Stimulated activated CD4-positive, alpha-beta T cell treated with anti-CD3 and anti-CD28 coated beads, Interleukin-2, amount 100 ng/mL, for 24 hours (primary cell): Measurements from ENCODE around the gene KHNYN.

Experiments used
- DNase-seq, 2 donors: peaks; one replicate each; pipeline ENCODE4 v3.0.0-alpha.2; 2020

The KHNYN gene

DNA sequence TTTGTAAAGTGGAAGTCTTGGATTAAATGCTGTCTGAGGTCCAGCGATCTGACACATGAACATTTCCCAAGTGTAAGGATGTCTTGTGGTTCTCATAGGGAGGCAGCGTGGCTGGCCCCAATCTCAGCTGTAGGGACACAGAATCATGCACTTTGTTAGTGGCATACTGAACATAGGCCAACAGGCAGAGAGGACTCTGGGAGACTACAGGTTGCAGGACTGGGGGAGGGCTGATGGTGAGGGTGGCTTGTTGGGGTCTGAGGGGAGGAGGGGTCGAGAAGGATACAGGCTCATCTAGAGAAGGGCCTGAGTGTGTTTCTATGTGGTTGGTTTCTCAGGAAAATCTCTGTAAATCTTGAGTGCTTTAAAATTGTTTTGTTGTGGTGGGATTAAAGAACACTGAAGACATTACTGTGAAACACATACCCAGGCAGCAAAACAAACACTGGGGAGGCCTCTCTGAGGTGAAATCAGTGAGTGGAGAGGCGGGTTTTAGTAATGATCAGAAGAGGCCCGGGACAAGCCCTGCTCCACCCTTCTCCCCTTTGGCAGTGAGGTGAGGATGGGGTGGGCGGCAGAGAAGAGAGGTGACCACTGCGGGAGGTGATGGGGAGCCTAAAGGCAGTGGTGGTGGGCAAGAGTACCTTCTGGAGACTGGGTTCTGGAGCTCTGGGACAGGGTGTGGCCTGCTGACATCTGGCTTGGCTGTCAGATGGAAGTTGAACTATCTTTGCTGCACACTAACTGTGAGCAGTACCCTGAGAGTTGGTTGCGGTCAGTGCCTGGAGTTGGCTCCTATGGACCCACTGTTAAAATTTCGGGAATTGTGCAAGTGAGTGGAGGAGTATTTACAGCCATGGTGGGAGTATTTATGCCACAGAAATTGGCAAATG is 27.7 kb upstream of the KHNYN start:
- no peak for DNase-seq

DNA sequence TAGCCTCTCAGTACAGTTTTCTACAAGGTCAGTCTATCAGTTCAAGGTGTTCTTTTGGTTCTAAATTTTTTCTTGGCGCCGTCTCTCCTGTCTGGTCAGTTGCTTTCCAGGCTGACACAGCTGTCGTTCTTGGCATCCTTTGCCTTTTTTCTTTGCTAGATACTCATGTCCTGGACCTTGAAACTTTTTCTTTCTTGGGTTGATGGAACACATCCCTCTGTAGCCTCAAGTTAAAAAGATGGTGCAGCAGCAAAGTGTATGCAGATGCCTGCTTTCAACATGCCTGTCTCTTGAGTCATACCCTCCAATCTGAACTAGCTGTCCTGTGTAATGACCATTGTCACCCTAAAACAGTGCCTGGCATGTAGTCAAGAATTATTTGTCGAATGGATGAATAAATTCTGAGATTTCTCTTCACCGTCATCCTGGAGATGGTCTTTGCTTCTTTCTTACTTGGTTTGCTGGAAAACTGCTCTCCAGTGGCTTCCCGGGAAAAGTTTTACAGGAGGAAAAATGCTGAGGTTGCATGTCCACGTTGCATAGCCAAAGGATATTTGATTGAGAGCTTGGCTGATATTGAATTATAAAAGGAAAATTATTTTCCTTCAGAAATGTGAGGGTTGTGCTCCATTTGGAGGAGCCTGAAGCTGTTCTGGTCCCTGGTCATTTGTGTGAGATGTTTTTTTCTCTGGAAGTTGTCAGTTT is 26.3 kb upstream of the KHNYN start:
- DNase-seq: no peak

DNA sequence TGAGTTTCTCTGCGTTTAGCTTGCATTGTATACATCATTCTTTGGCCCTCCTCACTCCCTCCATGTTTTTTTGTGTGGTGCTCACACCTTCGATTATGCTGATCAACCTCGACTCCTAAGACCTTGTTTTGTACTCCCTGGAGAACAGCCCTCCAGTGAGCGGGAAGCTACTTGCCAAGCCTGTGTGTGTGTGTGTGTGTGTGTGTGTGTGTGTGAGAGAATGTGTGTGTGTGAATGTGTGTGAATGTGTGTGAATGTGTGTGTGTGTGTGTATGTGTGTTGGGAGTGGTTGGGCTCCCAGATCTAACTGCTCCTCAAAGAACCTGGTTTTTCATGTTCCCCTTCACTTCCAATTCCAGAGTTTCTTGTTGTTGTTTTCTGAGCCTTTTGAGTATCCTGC is 24.9 kb upstream of the KHNYN start:
- DNase-seq: no peak

DNA sequence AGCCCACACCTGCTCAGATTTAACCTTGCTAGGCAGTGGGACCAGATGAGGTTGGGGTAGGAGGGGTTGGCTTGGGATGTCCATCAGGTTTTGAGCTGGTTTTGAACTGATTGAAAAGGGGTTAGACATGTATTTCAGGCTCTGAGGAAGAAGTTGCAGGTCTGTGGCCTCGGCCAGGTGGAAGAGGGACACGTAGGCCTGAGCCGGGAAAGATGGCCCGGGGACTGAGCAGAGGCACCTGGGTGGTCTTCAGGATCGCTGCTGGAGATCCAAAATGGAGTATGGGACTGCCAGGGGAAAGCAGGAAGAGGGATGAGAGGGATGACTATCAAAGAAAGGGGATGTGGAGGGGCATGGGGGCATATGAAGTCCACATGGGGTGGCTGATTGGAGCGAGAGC is 23.3 kb upstream of the KHNYN start:
- no peak for DNase-seq

DNA sequence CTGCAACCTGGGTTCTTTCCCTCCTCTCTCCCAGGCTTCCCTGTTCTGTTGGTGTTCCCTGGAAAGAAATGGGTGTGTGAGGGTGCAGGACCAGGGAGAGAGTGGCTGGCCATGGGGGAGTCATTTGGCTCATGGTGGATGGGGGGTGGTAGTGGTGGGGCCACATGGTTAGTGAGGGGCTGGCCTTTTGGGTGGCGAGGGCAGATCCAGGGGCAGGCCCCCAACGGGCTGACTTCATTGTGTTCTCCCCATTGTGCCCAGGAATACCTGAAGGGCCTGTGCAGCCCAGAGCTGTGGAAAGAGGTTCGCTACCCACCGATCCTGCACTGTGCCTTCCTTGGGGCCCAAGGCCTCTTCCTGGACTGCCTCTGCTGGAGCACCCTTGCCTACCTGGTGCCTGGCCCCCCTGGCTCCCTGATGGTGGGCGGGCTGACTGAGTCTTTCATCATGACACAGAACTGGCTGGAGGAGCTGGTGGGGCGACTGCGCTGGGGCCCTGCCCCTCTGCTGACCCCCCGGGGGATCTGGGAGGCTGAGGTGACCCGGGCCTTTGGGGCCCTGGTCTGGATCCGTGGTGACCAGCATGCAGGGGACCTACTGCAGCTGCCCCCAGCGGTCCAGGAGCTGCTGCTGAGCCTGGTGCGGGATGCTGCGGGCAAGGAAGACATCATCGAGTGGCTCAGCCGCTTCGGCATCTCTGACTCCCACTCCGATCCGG is 22.0 kb upstream of the KHNYN start:
- no peak for DNase-seq

DNA sequence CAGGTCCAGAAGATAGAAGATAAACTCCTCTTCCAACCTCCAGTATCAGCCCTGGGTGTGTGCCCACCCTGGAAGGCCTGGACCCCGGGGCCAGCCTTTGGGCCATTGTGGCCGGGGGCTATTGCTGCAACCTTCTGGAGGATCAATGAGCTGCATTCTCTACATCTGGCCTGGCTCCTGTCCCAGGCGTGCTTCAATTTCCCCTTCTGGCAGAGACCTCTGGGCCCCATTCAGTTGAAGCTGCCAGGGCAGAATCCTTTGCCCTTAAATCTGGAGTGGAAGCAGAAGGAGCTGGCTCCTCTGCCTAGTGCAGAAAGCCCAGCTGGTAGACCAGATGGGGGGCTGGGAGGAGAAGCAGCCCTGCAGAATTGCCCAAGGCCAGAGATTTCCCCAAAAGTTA is 21.0 kb upstream of the KHNYN start:
- no peak for DNase-seq

DNA sequence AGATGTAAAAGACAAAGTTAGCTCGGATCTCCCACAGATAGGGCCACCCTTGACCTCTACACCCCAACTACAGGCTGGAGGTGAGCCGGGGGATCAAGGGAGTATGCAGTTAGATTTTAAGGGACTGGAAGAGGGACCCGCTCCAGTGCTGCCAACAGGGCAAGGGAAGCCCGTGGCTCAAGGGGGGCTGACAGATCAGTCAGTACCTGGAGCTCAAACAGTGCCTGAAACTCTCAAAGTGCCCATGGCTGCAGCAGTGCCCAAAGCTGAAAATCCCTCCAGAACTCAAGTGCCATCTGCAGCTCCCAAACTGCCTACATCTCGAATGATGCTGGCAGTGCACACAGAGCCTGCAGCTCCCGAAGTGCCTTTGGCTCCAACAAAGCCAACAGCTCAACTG is 20.6 kb upstream of the KHNYN start:
- no peak for DNase-seq

DNA sequence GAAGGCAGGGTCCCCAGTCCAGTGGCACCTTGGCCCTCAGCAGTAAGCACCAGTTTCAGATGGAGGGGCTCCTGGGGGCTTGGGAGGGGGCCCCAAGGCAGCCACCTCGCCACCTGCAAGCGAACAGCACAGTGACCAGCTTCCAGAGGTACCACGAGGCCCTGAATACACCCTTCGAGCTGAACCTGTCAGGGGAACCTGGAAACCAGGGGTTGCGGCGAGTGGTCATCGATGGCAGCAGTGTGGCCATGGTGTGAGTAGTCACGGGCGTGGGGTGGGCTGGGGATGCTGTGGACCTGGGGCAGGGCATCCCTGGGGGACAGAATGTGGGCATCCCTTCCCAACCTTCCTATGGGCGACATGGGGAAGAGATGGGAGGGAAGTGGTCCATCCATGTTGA is 19.8 kb upstream of the KHNYN start:
- DNase-seq: no peak

DNA sequence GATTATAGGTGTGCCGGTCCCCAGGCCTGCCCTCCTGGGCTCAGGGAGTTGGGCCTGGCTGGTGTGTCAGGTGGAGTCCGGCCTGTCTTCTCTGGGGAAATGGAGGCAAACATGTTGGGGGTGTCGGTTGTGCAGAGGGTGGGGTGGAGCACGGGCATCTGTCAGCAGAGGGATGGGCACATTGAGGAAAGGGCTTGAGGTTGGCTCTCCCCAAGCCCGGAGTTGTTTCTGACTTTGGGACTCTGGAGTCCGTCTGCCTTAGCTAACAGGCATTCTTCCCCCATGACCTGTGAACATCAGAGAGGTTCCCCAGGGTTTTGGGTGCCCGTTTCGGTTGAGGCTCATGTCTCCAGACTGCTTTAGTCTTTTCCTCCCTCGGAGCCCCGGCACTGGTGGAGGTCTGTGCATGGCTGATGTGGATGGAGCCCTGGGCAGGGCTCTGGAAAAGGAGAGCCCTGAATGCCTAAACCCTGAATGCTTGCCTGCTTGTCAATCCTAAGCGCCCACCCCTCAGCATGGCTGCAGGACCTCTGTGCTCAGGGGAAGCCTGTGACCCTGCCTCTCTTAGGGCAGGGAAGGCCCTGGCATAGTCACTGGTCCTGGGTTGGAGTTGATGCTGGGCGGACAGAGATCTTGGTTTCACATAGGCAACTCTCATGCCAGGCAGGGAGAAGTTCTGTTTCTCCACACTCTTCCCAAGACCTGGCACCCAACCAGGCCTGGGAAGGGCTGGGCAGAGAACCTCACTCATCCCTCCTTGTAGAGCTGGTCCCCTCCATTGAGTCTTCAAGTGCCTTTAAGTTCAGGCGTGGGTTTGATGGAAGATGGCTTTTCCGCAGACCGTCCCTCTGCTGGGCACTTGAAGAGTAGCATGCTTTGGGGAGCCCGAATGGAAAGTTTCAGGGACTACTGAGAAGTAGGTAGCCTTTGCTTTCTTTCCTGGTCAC is 18.0 kb upstream of the KHNYN start:
- peak; percentile 27 to 32 for DNase-seq

DNA sequence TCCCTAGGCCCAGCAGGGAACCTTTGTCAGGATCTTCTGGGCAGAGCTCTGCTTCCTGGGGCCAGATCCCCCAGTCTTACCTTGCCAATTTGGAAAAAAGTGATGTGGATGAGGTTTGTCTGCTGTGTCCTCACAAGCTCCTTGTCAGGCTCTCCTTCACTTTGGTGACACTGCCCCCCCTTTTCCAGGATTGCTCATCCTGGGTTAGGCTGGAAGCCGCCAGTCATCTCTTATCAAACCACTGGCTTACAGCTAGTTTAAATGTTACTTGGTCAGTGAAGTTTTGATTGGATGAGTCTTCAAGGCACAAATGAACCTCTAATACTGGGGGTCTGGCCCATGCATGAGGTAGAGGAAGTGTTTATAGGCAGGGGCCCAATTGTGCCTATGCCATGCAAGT is 15.7 kb upstream of the KHNYN start:
- DNase-seq: no peak

DNA sequence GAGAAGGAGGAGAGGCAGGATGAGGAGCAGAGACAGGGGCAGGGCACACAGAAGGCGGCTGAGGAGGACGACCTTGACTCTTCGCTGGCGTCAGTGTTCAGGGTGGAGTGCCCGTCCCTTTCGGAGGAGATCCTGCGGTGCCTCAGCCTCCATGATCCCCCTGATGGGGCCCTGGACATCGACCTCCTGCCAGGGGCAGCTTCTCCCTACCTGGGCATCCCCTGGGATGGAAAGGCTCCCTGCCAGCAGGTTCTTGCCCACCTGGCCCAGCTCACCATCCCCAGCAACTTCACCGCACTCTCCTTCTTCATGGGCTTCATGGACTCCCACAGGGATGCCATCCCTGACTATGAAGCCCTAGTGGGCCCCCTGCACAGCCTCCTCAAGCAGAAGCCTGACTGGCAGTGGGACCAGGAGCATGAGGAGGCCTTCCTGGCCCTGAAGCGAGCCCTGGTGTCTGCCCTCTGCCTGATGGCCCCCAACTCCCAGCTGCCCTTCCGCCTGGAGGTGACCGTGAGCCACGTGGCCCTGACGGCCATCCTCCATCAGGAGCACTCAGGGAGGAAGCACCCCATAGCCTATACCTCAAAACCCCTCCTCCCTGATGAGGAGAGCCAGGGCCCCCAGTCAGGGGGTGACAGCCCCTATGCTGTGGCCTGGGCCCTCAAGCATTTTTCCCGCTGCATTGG is 14.9 kb upstream of the KHNYN start:
- DNase-seq: no peak

DNA sequence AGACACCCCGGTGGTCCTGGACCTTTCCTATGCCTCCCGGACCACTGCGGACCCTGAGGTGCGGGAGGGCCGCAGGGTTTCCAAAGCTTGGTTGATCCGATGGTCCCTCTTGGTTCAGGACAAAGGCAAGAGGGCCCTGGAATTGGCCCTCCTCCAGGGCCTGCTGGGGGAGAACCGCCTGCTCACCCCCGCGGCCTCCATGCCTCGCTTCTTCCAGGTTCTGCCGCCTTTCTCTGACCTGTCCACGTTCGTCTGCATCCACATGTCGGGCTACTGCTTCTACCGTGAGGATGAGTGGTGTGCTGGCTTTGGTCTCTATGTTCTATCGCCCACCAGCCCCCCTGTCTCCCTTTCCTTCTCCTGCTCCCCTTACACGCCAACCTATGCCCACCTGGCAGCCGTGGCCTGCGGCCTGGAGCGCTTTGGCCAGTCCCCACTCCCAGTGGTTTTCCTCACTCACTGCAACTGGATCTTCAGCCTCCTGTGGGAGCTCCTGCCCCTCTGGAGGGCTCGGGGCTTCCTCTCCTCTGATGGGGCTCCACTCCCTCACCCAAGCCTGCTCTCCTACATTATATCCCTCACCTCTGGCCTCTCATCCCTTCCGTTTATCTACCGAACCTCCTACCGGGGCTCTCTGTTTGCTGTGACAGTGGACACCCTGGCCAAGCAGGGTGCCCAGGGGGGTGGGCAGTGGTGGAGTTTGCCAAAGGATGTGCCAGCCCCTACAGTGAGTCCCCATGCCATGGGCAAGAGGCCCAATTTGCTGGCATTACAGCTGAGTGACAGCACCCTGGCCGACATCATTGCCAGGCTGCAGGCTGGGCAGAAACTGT is 14.1 kb upstream of the KHNYN start:
- DNase-seq: no peak

DNA sequence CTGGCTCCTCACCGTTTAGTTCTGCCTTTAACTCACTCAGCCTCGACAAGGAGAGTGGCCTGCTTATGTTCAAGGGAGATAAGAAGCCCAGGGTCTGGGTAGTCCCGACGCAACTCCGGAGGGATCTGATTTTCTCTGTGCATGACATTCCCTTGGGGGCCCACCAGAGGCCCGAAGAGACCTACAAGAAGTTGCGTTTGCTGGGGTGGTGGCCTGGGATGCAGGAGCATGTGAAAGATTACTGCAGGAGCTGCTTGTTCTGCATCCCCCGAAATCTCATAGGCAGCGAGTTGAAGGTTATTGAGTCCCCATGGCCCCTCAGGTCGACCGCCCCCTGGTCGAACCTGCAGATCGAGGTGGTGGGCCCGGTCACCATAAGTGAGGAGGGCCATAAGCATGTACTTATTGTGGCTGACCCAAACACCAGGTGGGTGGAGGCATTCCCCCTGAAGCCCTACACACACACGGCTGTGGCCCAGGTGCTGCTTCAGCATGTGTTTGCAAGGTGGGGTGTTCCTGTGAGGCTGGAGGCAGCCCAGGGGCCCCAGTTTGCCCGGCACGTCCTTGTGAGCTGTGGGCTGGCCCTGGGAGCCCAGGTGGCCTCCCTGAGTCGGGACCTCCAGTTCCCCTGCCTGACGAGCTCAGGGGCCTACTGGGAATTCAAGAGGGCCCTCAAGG is 13.4 kb upstream of the KHNYN start:
- DNase-seq: no peak

DNA sequence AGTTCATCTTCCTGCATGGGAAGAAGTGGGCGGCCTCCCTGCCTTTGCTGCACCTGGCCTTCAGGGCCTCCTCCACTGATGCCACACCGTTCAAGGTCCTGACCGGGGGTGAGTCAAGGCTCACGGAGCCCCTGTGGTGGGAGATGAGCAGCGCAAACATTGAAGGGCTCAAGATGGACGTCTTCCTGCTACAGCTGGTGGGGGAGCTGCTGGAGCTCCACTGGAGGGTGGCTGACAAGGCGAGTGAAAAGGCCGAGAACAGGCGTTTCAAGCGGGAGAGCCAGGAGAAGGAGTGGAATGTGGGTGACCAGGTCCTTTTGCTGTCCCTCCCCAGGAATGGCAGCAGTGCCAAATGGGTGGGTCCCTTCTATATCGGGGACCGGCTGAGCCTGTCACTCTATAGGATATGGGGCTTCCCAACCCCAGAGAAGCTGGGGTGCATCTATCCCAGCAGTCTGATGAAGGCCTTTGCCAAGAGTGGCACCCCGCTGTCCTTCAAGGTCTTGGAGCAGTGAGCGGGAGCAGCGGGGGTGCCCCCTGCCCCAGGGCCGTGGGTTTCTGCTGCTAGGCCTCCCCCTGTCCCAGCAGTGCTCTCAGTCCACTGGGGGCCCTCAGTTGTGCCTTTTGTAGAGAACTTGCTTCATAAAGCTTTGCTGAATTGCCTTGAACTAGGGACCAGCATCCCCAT is 12.7 kb upstream of the KHNYN start:
- DNase-seq: no peak

DNA sequence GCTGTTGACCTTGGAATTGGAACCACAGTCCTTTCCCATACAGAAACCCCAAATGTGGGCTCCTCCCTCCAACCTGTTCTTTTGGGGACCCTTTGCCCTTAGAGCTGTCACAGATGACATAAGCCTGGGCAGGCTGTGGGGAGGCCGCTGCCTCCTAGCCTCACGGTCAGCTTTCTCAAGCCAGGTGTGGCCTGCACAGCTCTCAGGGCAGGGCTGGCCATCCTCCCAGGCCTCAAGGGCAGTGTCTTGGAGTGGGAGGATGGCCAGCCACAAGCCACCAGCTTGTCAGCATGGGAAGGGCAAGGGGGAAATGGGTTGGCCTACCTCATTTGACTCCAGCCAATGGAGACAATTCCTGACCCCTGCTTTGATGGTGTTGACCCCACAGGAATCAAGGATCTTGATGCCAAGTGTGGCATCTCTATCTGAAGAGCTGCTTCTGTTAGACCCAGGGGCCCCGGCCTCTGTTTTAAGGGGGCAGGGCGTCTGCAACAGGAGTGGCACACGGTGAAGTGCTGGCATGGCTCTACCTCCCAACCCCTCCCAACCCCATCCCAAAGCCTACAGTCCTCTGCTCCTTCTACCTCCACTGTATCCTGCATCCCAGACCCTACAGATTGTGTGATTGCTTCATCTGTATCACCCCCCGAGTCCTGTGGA is 11.8 kb upstream of the KHNYN start:
- DNase-seq: no peak

DNA sequence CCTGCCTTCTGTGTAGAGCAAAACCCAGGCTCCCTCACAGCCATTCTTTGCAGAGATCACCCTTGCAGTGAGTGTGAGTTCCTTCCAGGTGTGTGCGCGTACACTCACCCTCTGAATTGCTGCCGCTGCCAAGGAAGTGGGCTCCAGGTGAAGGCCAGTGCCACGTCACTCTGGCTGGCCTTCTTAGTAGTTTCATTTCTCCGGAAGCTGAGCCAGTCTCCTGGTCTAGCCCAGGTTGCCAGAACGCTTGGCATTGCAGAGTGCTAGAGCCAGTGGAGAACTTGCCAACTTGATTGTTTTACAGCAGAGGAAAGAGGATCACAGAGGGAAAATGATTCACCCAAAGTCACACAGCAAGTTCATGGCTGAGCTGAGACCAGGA is 11.3 kb upstream of the KHNYN start:
- DNase-seq: no peak

DNA sequence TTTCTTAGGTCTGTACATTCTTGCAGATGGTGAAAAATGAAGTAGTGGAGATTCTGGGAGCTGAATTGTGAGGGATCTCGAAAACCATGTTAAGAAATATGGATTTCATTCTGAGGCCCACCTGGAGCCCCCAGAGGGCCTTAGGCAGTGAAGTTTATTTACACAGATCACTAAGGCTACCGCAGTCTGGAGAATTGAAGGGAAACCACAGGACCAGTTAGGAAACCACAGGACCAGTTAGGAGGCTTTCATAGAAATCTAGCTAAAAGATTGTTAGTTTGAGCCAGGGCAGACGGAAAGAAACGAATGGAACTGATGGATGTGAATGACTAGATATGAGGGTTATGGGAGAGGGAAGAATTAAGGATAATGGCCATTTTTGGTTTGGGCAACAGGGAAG is 7.5 kb upstream of the KHNYN start:
- no peak for DNase-seq

DNA sequence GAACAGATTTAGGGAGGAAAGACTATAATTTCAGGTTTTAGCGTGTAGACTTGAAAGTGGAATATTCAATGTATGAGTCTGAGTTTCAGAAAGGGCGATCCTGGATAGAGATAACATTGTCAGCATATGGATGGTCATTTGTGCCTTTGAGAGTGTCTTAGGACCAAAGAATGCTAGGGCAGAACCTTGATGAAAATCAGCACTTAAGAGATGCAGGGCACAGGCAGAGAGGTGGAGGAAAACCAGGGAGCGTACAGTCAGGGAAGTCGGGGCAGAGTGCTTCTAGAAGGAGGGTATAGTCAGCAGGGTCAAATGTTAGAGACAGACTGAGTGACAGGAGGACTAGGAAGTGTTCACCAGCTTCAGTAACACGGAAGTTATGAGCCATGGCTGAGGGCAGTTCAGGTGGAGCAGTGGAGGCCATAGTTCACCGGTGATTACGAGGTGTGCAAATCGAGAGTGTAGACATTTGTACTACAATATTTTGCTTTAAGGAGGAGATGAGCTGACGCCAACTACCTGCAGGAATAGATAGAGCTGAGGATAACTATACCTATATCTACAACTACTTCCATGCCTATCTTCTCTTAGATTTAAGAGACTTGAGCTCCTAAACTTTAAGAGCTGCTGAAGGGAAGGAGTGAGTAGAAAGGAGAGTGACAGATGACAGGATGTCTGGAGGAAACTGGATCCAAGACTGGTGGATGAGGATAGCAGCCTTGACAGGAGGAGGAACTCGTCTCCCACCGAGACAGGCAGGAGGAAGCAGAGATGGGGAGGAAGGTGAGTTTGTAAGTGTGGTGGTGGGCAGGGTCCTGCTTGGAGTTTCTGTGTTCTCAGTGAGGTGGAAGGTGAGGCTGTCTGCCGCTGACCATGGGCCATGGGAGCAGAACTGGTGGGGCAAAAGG is 6.8 kb upstream of the KHNYN start:
- DNase-seq: no peak
